GM18951 (cell line): ENCODE measurements around the gene POLD2.

ENCODE experiments used
- POLR2A ChIP-seq: IDR thresholded peaks from 4 replicates; pipeline ENCODE4 v1.6.1; 2011; ENCODE audit warnings: mild to moderate bottlenecking; ENCODE audit not compliant: insufficient read length, insufficient read depth; ENCODE audit errors: extremely low read depth
- in situ Hi-C: fragments of 300-500 bp; cut with MboI; formaldehyde crosslinking; loops from one replicate; pipeline ENCODE4 v1.12.0; 2022; ENCODE audit warnings: low sequenced_read_pairs, mixed read lengths, inconsistent platforms; ENCODE audit not compliant: unreplicated experiment

The POLD2 gene

DNA sequence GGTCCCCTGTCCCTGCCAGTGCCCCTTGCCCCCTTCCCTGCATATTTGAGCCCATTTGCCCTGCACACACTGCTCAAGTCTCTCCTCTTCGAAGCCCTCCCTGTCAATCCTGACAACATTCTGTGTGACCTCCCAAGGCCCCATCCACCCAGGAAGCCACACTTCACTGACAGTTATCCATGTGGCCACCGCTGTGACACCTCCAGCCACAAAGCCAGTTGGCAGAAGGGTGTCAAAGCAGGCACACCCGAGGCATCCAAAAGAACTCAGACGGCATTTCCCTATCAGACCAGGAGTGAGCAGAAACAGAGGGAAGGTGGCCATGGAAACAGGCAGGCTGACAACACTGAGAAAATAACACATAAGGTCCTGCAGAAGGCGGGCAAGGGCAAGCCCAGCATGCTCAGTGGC is 45.7 kb downstream of the POLD2 start:
- TF ChIP-seq POLR2A: no peak
- in situ Hi-C loops: no loop called here

DNA sequence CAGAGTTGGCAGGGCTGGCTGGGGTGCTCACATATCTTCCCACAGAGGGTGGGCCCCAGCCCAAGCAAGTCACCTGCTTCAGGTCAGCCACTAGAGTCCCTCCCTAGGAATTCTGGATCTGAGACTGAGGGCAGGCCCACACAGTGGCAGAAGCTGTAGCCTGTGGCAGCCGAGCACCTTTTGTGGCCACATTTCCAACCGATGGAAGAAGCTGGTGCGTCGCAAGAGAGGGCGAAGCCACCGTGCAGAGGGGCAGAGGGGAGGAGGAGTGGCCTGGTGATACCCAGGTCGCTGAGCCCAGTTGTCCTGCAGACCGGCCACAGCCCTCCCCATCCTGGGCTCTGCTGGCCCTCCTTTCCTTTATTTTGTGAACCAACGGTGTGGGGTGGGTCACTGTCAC is 46.3 kb downstream of the POLD2 start:
- in situ Hi-C loops: no loop called here
- TF ChIP-seq POLR2A: no peak

DNA sequence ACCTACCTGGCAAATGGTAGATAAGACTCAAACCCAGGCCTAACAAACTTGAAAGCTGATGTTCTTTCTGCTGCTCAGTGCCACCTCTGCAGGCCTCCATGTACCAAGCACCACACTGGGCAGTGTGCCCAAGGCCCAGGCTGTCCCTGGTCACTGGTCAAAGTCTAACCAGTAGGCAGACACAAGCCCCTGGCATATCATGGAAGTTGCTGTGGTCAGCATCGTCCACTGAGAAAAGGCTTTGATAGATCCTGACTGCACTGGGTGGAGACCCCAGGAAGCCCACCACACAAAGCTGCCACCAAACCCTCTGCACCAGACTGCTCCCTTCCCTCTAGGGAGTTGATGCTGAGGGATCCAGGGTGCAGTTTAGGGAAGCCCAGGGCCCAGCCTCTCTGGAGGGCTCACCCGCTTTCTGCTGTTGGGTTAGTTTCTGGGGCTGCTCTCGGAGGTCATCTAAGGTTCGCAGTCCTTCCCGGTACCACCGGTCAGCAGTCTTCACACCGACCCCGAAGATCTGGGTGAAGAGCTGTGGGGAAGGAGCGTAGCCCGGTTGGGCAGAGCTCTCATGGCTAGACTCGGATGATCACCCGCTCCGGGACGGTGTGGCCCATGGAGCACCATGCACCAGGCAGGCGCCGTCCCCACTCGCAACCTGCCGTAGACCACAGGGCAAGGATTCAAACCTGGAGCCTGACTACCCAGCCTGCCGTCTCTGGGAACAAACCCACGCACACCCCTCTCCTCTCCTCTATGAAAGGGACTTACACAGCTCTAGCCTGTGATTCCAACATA is 47.0 kb downstream of the POLD2 start:
- in situ Hi-C loops: no loop called here
- TF ChIP-seq POLR2A: no peak

DNA sequence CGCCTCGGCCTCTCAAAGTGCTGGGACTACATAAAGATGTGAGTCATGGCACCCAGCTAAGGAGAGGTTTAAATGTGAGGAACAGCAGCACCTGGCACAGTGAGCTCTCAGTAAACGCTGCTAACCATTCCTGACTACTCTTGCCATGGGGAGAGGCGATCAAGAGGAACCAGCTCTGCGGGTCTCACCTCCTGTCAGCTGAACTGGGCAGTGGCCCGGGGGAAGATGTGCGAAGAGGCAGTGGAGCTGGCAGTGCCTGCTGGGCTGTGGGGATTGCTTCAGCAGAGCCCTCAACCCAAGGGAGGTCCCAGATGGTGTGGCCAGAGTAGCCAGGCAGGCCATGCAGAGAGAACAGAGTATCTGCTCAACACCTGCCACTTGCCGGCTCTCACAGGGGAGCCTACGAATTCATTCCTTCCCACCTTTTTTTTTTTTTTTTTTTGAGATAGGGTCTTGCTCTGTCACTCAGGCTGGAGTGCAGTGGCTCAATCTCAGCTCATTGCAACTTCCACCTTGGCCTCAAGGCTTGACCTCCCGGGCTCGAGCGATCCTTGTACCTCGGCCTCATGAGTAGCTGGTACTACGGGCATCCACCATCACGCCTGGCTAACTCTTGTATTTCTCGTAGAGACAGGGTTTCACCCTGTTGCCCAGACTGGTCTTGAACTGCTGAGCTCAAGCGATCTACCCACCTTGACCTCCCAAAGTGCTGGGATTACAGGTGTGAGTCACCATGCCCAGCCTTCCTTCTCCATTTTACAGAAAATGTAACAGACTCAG is 47.9 kb downstream of the POLD2 start:
- in situ Hi-C loops: no loop called here
- no peak for TF ChIP-seq POLR2A

DNA sequence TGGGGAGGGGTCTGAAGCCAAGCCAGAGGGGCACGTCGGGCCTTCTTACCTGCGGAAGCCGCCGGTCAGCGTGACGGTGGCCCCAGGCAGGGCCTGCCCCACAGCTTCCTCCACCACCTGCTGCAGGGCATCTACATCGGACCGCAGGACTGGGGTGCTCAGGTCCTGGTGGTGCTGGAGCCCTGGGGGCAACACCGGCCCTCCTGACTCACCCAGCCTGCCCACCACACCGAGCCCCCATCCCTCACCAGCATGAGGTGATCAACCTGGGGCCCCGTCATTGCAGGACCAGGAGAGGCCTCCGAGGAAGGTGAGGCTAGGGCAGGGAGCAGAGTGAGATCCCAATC is 49.0 kb downstream of the POLD2 start:
- in situ Hi-C loops: no loop called here
- TF ChIP-seq POLR2A: no peak

DNA sequence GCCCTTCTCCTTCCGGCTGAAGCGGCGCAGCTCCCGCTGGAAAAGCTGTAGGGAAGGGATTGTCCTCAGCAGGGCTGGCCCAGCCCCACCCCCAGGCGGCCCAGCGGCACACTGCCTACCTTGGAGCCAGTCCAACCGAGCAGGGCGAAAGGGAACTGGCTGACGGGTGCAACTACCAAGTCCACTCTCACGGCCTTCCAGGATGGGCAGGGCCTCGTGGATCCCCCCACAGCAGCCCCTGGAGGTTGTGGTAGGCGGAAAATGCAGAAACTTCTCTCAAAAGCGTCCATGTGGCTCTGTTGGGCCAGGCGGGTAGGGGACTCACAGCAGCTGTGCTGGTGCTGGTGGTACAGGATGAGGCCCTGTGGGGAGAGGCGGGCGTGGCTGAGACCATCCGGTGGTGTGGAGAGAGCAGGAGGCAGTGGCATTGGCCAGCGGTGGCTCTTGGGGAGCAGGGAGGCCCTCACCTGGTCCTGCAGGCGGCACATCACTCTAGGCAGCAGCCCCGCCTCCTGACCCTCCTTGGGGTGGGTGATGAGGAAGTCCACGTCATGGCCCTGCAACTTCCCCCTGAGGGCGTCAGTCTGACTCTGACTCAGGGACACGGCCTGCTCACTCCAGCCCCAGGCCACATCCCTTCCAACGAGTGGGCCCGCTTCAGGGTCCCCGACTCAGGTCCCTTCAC is 49.5 kb downstream of the POLD2 start:
- in situ Hi-C loops: no loop called here
- TF ChIP-seq POLR2A: peak; percentile 39

DNA sequence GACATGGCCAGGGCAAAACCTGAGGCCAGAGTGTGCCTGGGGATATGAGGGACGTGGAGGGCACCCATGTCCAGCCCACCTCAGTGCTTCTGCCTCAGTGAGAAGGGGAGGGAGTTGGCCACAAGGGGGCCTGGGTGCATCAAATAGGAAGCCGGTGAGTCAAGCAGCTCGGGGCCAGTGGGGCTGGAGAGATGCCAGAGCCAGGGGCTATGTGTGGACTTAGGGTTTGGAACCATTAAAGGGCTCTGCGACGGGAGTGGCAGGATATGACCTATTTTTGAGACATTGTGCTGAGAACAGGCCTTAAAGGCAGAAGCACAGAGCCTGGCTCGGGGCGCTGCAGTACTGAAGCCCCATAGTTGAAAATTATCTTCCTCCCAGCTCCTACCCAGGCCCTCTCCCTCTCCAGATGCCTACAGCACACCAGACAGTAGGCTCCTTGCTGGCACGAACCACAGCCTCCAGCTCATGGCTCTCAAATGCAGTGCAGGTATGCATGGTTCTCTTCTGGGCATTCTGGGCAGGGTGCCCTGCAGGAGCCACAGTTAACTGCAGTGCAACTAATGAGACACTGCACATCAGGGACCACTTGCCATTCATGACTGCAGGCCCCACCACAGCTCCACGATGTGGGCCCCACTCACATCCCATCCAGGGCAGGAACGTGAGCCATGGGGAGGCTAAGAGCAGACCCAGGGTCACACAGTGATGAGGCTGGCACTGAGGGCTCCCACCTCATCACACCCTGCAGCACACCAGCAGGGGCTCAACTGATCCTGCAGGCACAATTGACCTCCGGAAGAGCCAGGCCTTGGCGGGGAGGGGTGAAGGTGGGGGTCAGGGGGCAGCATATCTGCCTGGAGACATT is 50.8 kb downstream of the POLD2 start:
- no peak for TF ChIP-seq POLR2A
- in situ Hi-C loops: no loop called here

DNA sequence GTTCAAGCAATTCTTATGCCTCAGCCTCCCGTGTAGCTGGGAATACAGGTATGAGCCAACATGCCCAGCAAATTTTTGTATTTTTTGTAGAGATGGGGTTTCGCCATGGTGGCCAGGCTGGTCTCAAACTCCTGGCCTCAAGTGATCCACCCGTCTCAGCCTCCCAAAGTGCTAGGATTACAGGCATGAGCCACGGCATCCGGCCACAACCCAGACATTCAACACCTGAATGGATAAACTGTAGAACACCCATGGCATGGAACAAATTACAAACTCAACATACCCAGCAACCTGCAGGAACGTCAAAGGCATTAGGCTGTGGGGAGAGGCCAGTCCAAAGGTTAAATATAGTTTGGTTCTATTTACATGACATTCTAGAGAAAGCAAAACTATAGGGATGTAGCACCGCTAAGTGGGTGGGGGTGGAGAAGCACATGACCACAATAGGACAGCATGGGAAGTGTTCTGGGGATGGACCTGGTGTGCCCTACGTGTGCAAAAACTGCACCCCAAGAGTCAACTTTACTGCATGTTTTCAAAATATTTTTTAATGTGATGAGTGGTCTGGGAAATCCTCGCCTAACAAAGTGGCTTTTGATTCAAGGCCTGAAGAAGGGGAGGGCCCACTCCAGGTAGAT is 51.5 kb downstream of the POLD2 start:
- in situ Hi-C loops: no loop called here
- no peak for TF ChIP-seq POLR2A

DNA sequence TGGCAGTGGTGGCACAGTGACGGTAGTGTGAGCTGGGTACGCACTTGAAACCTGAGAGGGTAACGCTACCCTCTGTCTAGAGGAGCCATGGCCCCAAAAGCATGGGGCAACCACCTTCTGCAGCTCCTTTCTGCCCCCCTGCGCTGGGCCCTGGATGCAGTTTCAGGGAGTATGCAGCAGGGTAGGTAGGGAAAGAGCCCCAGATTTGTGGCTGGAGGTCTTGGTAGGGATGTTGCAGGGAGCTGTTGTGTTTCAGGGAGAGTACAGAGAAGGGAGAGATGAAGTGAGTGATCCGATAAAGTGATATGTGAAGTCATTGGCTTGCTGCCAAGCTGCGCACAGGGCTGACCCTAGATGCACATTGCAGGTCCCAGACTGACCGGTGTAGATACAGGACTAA is 55.3 kb downstream of the POLD2 start:
- TF ChIP-seq POLR2A: no peak
- in situ Hi-C loops: no loop called here

DNA sequence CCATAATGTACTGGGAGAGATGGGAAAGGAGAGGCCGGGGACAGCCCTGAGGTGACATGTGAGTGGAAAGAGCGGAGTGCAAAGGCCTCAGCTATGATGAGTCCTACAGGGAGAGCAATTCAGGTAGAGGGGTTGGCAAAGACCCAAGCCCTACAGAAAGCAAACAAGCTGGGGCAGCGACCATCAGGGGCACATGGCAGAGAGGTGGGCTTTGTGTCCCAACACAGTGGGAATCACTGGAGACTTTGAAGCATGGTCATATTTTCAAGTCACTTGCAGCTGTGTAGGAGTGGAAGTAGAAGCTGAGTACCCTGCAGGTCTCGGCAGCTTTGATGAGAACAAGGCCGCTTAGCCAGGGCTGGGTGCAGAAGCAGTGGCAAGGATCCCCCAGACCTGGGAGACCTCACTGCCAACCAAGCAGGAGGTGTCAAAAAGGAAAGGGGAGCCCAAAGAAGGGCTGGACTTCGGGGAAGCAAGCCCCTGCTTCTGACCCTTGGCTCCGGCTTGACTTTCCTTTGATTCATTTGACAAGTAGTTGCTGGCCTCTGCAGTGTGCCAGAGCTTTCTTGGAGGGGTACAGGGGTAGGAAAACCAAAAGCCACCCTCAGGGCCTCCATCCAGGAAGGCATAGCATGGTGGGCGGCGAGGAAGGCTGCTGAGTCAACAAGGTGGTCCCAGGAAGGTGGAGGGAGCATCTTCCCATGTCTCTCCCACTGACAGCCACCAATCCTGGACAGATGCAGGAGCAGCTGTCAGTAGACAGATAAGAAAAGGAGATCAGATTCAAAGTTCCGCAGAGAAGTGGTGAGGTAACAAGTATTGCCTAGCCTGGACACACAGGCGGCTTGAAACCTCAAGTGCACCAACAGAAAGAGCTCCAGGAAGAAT is 56.0 kb downstream of the POLD2 start:
- in situ Hi-C loops: no loop called here
- no peak for TF ChIP-seq POLR2A

DNA sequence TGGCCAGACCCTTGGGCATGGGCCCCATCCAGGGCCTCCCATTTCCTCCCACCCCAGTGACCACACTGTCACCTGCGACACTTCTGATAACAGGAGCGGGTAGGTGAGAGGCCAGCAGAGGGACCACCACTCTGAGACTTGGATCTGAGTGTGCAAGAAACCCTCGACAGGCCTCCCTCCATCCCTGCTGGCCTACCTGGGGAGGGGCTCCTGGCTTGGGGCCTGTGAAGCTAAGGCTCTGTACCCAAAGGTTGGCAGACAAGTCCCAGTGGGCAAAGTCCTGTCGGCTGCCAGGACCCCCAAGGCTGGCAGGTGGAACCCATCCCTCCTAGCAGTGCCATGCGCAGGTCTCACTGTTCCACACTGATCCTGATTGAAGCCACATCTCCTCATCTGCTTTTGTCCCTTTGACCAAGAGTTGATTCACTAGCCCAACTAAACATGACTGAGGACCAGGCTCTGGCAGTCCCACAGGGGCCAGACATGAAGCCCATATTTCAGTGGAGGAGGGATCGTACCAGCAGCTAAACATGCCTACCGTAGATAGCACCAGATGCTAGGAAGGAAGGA is 56.8 kb downstream of the POLD2 start:
- no peak for TF ChIP-seq POLR2A
- in situ Hi-C loops: no loop called here
